Medulla oblongata (tissue), 1 donor: ENCODE results near the gene MED12.
A peak's percentile ranks its signal among the peaks of the same experiment; 100 is the strongest.

Experiments
- DNase-seq: peaks from one replicate; pipeline ENCODE4 v3.0.0-alpha.2; 2015; ENCODE audit errors: extremely low spot score

MED12 gene

DNA sequence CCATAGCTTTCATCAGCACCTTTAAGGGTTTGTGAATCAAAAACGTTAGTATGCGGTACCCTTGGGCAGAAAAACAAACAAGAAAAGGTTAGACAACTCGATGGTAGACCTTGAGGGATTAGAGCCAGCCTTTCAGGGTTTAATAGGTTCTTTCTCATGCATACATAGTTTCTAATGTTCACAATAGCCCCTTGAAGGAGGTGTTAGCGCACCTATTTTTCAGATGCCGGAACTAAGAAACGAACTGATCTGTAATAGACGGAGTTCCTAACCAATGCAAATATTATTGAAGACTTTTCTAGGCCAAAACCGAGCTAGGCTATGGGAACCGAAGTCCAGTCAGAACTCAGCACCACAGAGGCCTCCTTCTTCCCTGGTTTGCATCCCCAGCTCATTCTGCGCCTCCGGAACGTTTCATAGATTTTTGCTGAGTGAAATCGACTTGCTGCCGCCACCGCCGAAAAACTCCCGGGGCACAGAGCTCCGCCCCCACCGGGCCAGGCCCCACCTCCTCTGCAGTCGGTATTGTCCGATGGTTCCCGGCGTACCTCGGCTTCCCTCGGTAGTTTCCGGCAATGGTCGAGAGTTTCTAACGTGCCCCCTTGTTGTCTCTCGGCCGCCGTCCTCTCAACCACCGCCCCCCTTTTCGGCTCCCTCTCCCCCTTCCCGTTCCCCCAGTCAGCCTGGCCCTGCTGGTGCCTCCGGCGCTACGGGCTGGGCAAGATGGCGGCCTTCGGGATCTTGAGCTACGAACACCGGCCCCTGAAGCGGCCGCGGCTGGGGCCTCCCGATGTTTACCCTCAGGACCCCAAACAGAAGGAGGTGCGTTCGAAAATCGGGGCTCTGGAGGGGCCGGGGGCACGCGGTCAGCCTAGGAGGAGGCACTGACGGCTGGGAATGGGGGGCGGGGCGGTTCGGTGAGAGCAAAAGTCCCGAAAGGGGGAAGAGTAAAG, at the start of gene MED12:
TSS of gene MED12 (plus strand) at position 565 of the 953 bp plus-strand sequence. CDS start at position 724, 159 bp downstream.
- peak; percentile 87 for DNase-seq

DNA sequence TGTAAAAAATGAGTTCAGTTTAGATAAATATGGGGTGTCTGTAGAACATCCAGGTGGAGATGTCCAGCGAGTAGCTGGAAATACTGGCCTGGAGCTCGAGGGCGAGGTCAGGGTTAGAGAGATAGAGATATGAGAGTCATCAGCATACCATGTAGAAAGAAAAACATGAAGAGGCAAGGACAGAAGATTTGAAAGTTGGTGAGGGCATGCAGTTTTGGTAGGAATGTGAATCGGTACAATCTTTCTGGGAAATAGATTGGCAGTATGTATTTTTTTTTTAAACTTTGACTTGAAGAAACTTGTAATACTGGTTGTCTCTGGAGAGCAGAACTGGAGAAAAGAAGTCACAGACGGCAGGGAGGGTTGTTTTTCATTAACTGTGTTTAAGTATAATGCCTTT, 47.9 kb upstream of the MED12 start:
- DNase-seq: no peak

DNA sequence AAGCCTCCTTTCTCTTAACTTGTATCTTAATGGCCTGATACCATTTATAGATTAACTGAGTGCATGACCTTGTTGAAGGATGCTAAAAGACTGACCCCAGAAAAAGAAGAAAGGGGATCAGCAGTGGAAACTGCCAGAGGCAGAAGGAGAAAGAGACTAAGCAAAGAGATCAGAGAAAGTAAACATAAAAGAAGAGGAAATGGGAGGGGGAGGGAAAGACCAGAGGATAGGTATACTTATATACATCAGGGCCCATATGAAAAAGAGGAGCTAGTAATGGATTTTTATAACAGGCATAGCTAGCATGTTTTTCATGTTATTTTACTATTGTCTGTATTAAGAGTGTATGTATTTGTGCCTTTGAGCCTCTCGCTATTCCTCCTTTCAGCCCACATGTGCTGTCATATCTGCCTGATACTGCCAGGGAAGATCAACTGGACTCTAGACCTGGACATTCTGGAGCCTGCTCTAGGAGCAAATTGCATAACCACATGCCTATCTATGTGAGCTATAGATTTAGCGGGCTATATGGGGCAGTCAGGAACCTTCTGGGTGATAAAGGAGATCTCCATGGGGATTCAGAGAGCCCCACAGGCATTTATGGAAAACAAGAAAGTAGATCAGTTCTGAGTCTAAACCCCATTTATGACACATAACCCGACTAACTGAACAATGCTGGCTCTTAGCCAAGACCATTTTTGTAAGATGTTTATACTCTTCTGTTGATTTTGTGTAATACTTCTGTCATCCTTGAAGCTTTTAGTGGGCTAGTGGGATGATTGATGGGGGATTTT, 36.9 kb upstream of the MED12 start:
- no peak for DNase-seq

DNA sequence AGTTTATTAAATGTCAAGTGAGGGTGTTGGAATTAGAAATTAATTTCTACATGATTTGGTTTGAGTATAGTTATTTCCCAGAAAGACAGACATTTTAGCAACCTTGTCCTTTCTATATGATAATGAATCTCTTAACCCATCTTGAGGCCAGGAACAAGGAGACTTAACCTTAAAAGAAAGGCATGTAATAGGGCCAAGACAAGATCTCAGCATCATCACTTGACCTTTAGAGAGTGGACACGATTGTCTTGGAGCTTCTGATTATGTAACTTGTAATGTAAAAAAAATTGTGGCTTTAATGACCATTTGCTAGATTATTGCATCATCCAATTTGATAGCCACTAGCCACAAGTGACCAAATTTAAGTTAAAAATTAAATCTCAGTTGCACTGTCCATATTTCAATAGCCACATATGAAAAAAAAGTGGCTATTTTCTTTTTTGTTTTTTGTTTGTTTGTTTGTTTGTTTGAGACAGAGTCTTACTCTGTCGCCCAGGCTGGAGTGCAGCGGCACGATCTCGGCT, 36.2 kb upstream of the MED12 start:
- DNase-seq: no peak

DNA sequence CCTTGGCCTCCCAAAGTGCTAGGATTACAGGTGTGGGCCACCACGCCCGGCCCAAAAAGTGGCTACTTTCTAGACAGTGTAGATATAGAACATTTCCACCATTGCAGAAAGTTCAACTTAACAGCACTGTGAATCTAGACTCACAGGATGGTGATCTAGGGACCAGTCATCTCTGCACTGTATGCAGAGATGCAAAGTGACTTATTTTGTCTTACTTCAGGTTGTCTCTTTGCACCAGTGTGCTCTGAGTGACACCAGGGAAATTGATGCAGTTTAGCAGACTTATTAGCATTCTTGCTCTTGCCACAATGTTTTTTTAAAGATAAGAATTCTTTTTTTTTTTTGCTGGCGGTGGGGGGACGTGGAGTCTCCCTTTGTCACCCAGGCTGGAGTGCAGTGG, 35.6 kb upstream of the MED12 start:
- no peak for DNase-seq

DNA sequence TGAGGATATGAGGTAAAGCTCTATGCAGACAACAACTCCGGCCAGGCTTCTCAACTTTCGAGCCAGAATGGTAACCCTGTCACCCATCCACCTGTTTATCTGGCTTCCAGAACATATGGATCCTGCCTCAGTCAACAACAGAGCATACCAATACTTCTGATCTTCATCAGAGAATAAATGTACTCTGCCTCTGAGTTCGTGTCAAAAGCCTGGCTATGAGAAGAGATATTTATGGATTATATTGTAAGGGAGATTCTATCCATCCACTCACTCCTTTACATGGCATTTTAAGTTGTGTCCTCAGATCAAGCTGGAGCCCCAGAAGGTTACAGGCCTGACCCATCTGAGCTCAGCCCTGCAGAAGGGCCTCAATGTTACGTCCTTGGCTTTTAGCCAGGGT, 32.5 kb upstream of the MED12 start:
- DNase-seq: no peak

DNA sequence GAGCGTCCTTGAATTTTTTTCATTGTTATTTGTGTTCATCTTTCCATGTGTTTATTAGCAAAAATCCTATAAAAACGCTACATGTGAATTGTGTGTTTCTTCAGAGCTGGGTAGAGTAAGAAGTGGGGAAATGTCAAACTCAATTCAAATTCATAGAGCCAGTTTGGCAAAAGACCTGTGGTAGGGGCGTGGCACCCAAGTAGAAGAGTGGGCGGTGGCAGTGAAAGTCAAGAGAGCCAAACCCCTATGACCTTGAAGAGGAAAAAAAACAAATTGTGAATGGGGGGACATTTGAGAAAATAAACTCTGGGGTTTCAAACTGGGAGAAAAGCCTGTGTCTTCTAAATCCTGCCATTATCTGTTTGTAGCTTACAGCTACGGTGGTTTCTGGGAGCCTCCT, 27.1 kb upstream of the MED12 start:
- no peak for DNase-seq

DNA sequence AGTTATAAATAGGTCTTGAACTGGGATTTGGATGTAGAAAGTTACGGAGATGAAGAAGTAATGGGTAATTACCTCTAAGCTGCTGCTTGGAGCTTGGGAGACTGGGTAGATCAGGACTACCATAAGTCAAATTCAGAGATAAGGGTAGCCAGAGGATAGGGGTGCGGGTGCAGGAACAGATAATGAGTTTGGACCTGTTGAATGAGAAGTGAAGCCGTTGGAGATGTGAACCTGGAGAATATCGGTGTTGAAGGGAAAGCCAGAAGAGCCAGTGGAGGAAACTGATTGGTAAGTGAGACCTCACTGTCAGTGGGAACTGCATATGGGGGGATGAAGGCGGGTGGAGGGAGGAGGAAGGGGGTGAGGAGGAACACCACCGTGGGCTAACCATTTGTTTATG, 23.4 kb upstream of the MED12 start:
- no peak for DNase-seq

DNA sequence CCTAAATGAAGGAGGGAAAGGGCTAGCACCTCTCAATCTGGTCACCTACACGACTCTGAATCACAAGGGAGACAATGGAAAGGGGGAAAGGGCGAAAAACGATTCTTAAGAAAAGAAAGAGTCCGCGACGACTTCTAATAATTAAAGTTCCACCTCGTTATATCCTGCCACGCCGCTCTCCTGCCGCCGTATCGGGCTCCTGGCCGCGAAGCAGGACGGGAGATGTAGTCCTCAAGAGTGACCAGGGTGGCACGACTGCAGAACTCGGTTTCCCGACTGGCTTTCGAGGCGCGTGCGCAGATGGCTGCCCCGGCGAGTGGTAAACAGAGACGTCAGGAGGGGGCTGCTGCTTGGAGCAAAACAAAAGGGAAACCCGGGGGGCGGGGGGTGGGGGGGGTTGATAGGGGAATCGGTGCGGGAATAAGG, 22.8 kb upstream of the MED12 start, which contains the start of gene FOXO4:
TSS of gene FOXO4 (plus strand) at position 297 of the 426 bp plus-strand sequence. CDS start 678 bp downstream, outside the sequence.
- DNase-seq: peak; percentile 93

DNA sequence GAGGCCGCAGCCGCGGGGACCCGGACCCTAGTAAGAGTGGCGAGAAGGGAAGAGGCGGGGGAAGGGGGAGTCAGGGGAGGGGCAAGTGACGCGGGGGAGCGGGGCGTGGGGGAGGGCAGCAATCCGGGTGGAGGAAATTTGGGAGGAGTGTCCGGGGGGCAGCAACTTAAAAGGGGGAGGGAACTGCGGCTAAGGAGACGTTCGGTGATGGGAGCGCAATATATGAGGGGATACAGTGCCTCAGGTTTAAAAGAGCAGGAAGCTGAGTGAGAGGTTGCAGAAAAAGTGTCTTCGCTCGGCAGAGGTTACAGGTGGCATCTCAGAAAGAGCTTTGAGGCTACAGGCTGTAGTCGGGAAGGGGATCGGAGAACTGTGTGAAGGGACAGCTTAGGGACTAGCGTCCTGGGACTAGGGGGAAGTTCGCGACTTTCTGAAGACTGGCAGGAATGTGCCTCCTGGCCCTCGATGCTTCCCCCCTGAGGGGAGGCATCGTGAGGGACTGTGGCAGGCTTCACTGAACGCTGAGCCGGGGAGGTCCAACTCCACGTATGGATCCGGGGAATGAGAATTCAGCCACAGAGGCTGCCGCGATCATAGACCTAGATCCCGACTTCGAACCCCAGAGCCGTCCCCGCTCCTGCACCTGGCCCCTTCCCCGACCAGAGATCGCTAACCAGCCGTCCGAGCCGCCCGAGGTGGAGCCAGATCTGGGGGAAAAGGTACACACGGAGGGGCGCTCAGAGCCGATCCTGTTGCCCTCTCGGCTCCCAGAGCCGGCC, 22.2 kb upstream of the MED12 start:
- peak; percentile 41 for DNase-seq

DNA sequence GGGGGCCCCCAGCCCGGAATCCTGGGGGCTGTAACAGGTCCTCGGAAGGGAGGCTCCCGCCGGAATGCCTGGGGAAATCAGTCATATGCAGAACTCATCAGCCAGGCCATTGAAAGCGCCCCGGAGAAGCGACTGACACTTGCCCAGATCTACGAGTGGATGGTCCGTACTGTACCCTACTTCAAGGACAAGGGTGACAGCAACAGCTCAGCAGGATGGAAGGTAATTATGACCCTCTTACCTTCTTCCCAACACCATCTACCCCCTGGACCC, 21.7 kb upstream of the MED12 start:
- DNase-seq: no peak

DNA sequence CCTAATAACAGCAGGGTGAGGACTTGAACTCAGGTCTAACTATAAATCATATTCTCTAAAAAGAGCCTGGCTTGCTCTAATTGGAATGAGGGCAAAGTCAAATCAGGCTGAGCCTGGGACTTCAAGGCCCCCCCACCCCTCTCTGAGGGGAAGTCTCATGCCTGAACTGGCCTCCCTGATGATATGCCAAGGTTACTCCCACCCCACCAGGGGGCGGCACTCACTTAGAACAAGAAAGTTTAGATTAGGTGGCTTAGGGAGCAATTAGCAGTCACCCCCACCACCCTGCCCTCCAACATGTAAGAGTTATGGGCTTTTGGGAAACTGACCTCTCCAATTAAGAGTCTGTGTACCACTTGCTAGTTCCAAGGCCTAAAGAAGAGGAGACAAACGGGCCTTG, 20.1 kb upstream of the MED12 start:
- DNase-seq: peak; percentile 79

DNA sequence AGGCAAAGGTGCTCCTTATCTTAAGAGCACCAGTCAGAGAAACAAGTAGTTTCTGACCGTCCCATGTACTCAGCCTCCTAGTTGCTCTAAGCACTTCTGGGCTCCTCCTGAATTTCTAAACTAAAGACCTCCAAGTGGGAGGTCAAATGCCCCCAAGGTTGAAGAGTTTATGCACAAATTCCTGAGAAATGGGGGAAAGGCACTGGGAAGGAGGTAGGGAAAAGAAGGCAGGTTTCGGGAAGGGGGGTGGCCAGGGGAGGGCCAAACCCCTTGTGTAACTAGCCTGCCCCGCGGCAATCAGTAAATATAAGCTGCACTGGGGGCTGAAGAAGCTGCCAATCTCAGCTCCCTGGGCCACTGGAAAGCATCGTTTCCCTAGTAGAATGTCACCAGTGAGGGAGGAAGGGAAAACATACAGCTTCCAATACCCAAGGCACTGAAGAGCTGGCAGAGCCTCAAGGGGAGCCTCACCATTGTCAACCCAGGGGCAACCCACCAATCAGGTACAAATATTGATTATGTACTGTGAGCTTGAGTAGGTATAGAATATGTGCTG, 19.4 kb upstream of the MED12 start:
- DNase-seq: no peak

DNA sequence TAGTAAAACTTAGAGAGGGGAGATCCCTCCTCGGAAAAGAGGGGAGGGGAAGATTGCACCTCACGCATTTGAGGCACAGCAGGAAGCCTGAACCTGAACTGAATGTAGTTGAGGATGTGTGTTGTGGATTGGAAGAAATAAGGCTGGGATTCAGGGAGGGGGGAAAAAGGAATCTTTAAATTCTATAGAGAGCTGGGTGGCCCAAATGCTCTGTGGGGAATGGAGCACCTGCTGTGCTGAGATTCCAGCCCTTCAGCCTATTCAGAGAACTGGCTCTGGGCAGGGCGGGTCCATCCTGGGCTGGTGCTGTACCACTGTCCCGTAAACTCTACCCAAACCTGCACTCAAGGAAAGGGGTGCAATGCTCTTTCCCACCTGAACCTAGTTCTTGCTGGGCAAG, 18.7 kb upstream of the MED12 start:
- no peak for DNase-seq

DNA sequence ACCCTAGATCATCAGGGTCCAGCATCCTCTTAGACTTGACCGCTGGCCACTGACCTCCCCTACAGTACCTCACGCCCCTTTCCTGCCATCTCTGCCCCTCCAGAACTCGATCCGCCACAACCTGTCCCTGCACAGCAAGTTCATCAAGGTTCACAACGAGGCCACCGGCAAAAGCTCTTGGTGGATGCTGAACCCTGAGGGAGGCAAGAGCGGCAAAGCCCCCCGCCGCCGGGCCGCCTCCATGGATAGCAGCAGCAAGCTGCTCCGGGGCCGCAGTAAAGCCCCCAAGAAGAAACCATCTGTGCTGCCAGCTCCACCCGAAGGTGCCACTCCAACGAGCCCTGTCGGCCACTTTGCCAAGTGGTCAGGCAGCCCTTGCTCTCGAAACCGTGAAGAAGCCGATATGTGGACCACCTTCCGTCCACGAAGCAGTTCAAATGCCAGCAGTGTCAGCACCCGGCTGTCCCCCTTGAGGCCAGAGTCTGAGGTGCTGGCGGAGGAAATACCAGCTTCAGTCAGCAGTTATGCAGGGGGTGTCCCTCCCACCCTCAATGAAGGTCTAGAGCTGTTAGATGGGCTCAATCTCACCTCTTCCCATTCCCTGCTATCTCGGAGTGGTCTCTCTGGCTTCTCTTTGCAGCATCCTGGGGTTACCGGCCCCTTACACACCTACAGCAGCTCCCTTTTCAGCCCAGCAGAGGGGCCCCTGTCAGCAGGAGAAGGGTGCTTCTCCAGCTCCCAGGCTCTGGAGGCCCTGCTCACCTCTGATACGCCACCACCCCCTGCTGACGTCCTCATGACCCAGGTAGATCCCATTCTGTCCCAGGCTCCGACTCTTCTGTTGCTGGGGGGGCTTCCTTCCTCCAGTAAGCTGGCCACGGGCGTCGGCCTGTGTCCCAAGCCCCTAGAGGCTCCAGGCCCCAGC, 17.6 kb upstream of the MED12 start:
- no peak for DNase-seq

DNA sequence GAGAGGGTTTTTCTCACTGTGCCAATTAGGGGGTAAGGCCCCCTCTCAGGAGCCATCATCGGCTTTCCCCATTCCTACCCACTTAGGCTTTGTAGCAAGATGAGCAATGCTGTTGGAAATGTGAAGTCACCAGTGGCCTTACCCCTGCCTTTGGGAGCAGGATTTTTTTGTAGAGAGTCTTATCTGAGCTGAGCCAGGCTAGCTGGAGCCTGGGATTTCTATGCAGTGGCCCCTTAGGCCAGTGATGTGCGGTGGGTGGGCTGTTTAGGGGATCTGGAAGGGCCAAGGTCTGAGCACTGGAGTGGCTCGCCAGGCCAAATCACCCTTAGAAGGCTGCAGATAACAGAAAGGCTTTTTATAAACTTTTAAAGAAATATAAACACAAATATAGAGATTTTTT, 16.1 kb upstream of the MED12 start:
- DNase-seq: no peak

DNA sequence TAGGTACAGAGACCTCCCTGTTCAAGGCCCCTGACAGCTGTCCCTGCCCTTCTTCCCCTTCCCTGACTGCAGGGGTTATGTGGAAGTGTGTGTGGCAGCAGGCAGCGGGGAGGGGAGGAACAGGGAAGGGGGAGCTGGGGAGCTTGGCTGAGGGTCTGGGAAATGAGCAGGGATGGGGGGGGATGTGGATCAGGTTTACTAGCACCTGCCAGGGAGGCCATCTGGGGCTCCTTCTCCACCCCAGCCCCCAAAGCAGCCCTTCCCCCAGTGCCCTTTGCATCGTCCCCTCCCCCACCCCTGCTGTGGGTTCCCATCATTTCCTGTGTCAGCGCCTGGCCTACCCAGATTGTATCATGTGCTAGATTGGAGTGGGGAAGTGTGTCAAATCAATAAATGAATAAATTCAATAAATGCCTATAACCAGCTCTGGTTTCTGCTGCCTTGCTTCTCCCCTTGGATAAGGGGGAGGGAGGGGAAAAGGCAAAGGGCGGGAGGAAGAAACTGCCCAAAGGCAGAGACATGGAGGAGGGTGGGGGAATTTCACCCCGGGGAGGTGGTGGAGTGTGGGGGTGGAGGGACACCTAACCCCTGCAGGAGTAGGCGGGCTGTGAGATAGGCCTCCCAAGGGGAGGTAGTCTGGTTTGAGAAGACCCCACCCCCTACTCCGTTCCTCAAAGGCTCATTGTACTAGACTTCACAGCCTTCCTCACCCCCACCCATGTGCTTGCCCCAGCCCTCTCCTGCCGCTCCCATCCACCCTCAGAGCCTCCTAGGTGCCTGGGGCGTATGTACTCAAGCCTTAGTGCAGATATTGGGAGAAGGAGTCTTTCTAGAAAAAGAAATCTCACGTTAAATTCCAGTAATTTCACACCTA, 15.0 kb upstream of the MED12 start:
- peak; percentile 16 for DNase-seq

DNA sequence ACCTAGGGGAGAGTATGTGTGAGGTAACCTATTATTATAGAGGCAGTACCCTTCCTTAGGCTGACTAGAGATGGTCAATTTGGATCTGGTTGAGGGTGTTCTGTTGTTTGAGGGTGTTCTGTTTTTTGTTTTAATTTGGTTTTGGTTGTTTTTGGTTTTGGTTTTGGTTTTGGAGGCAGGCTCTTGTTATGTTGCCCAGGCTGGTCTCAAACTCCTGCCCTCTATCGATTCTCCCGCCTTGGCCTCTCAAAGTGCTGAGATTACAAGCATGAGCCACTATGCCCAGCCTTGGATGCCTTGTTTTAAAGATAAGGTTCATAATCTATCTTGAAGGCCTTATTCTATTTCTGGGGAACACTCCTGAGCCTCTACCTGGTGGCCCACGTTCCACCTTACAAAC, 12.8 kb upstream of the MED12 start:
- no peak for DNase-seq

DNA sequence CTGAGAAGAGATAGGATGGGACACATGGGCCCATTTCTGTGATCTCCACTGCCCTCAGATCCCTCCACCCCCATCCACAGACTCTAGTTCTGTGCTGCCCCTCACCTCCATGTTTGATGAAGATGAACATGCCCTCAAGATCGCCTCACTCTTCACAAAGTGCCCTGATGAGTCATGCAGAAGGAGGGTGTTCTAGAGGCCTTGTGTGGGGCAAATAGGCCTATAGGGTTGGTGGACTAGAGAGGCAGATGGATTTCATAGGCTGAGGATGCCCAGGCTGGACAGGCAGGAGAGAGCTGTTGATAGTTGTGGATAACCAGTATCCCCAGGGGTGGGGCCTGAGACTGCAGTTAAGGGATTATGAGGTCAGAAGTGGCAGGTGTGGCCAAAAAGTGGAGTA, 12.0 kb upstream of the MED12 start, which contains the start of gene CXorf65:
TSS of gene CXorf65 (minus strand) at position 314 of the 400 bp plus-strand sequence. CDS start at position 130, 184 bp downstream.
- DNase-seq: no peak
